ENCODE results near the gene TRAPPC3. TPM values are rescaled to one million over a fixed set of nuclear protein-coding genes. Genes with fewer than 3 reads are reported as not detected.

Gene TRAPPC3
- total RNA-seq, 4 donors from 2014 or later = 76.3 to 104 (median 83.2) TPM

- no peak for DNase-seq (ENCODE audit: low spot score)
- no peak for ATAC-seq (ENCODE audit: low FRiP score)
- TF ChIP-seq CTCF (IDR thresholded peaks at IDR 0.05) = no peak
Observed at GRCh38 chr1:36172017-36172747, 22.9 kb upstream of the TRAPPC3 start.

- no peak for ATAC-seq (ENCODE audit: low FRiP score)
- no peak for TF ChIP-seq CTCF (IDR thresholded peaks at IDR 0.05)
- no peak for DNase-seq (ENCODE audit: low spot score)
Observed at GRCh38 chr1:36170643-36171412, 21.5 kb upstream of the TRAPPC3 start.

GRCh38 chr1:36168514-36168913 is 19.2 kb upstream of the TRAPPC3 start:
- DNase-seq (ENCODE audit: low spot score) = no peak
- ATAC-seq (ENCODE audit: low FRiP score) = no peak
- TF ChIP-seq CTCF (IDR thresholded peaks at IDR 0.05) = no peak

GRCh38 chr1:36166938-36167905 is 17.9 kb upstream of the TRAPPC3 start:
- no peak for TF ChIP-seq CTCF (IDR thresholded peaks at IDR 0.05)
- DNase-seq (ENCODE audit: low spot score) (no peak), ATAC-seq (ENCODE audit: low FRiP score) (no peak)

- ATAC-seq (ENCODE audit: low FRiP score) (no peak), DNase-seq (ENCODE audit: low spot score) (no peak)
- TF ChIP-seq CTCF (IDR thresholded peaks at IDR 0.05) = no peak
Observed at GRCh38 chr1:36166136-36166535, 16.9 kb upstream of the TRAPPC3 start.

- no peak for TF ChIP-seq CTCF (IDR thresholded peaks at IDR 0.05)
- no peak for ATAC-seq (ENCODE audit: low FRiP score)
- no peak for DNase-seq (ENCODE audit: low spot score)
Observed at GRCh38 chr1:36165145-36165544, 15.9 kb upstream of the TRAPPC3 start.
